GM18909 (cell line): Measurements from ENCODE around the gene PAXIP1.
"Not testable (repeated sequence)": the region's sequence is repeated elsewhere in the genome, so short reads cannot be mapped to it uniquely, and the experiment has no call there.

Experiments
- ATAC-seq: cut with Tn5 transposase; IDR thresholded peaks from one replicate; pipeline ENCODE4 v1.9.1; 2021; ENCODE audit warnings: mild to moderate bottlenecking; ENCODE audit not compliant: unreplicated experiment, poor library complexity

PAXIP1 gene

DNA sequence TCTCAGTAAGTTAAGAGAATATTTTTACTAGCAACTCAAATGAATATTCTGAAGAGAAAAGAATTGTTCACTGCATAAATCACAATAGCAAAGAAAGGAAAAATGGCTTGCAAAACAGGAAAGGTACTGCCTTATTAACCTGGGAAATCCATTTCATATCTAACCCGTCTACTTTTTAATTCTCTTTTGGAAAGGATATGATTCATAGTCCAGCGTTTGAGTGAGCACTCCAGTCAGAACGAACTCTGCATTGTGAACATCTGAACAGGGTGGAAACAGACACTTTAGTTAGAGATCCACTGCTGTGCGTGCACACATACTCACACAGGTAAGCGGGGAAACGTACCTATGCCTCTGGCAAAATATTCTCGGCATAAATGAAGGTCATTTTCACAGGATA lies 56.8 kb downstream of the PAXIP1 start:
- no peak for ATAC-seq

DNA sequence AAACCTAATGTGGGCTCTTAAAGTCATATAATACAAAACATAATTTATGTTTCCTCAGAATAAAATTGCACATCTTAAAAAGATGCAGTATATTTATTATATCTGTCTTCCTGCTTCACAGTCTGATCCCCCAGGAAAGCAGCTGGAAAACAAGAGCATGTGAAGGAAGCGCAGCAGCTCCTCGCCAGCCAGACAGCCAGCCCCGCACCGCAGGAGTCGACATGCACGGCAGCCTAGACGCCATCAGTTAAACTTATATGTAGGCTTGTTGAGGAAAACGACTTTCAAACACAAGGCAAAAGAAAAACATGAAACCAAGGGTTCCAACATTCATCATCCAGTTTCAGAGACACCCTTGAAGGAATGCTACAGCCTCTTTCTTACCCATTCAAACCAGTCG lies 59.0 kb downstream of the PAXIP1 start:
- no peak for ATAC-seq

DNA sequence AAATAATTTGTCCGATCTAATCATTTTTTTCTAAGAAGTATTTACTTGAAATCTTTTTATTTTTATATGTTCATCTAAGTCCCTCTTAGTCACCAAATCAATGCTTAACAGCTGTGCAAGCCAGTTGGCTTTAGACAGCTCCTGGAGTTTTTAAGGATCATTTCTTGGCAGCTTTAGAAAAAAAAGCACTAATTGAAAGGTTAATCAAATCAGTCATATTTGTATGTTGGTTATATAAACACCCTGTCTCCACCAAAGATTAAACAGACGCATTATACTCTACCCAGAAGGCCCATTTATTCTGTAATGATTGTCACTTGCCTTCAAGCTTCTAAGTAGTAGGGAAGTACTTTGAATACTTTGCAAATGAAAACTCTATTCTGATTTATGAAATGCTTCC lies 60.2 kb downstream of the PAXIP1 start:
- ATAC-seq = no peak

DNA sequence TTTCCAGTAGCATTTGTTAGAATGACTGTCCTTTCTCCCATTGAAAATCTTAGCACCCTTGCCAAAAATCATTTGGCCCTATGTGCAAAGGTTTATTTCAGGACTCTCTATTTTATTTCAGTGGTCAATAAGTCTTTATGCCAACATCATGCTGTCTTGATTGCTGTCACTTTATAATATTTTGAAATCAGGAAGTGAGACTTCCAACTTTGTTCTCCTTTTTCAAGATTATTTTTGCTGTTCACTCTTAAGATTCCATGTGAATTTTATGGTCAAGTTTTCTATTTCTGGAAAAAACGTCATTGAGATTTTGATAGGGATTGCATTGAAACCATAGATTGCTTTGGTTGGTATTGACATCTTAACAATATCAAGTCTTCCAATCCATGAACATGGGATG lies 65.1 kb downstream of the PAXIP1 start:
- ATAC-seq = no peak

DNA sequence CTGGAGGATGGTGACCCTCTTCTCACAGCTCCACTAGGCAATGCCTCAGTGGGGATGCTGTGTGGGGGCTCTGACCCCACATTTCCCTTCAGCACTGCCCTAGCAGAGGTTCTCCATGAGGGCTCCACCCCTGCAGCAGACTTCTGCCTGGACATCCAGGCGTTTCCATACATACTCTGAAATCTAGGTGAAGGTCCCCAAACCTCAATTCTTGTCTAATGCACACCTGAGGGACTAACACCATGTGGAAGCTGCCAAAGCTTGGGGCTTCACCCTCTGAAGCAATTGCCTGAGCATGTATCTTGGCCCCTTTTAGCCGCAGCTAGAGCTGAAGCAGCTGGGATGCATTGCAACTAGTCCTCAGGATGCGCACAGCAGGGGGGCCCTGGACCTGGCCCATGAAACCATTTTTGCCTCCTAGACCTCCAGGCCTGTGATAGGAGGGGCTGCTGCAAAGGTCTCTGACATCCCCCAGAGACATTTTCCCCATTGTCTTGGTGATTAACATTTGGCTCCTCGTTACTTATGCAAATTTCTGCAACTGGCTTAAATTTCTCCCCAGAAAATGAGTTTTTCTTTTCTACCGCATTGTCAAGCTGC lies 68.5 kb downstream of the PAXIP1 start:
- ATAC-seq = not testable (repeated sequence)

DNA sequence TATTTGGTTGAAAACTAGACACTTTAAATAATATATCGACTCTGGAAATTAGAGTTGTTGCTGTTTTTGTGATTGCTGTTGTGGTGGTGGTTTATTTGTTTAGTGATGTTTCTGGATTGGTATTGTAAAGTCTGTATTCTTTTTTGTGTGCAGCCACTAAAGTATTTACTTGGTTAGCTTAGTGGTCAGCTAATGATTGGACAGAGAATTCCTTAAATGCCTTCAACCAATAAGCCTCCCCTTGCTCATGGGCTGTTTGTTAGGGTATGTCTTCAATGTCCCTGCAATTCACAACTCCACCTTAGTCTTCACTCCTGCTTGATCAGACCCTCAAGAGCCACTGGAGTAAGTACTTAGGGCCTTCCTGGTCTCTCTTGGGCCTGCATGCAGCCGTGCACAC lies 71.0 kb downstream of the PAXIP1 start:
- ATAC-seq = no peak

DNA sequence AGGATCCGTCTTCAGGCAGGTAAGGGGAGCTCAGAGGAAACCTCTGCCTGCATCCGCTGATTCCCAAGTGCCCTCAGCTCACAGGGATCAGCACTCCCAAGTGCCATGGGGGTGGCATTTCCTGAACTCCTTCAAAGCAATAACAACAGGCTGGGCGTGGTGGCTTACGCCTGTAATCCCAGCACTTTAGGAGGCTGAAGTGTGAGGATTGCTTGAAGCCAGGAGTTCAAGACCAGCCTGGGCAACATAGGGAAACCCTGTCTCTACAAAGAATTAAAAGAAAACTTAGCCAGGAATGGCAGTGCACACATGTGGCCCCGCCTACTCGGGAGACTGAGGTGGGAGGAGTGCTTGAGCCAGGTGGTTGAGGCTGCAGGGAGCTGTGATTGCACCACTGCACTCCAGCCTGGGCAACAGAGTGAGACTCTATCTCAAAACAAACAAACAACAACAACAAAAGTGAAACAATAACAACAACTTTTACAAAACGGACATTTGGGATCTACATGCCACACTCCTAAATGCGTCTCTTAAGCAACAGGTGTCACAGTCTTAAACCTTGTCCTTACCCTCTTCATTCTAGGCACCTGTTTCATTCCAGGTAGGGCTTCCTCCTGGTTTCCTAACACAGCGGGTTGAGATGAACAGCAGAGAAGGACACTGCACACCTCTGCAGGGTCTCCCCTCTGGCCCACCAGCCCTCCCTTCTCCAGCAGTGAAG lies 73.8 kb downstream of the PAXIP1 start:
- ATAC-seq = no peak

DNA sequence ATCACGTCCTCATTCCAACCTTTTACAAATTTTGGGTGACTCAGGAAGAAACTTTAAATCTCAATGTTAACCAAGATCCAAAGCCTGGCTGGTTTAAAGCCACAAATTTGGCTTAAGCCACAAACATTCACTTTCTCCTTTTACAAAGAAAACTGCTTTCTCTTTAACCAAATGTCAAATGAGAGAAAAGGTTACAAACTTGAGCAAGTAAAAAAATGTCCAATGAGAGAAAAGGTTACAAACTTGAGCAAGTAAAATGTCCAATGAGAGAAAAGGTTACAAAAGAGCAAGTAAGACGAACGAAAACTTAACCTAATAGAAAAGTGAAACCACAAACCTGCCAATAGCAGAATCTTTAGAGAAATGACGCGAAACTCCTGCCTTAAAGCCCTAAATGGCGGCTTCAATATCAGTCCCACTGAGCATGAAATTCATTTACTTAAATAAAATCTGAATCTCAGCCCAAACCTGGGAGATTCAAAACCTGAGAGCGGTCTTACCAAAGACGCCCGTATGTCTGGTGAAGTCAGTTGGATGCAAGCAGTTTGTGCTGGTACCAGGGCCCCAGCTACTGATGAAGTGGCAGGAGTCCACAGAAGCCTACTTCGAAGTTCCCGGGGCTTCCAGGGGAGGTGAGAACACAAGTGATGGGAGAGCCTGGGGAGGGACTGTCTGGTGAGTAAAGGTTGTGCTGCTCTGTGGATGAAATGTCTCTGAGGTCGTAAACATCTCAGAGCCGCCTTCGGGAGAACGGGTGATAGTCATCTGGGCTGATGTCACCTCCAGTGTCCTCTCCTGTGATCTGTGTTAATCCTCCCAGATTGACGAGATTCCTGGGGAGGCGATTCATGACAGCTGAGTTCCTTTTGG lies 74.6 kb downstream of the PAXIP1 start:
- ATAC-seq = peak; percentile 85

DNA sequence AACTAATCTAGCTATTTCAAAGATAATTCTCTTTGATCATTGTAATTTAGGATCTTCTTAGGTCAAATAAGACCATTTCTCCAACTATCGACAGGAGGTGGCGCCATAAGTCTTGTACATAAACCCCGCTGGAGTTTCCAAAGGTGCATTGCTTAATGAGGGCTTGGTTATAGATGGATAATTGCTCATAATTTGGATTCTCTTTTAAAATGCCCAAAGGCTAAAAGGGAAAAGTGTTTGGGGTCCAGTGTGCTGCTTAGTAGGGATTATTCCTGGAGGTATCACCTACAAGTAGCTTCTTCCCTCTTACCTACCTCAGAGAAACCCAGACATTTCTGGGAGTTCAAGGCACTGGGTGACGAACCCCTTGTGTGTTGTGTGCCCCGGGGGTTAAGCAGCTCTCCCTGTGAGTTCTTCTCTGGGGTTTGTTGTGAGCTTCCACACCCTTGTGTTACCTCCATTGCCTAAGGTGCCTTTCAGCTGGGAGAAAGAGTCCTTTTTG lies 75.2 kb downstream of the PAXIP1 start:
- peak; percentile 63 for ATAC-seq

DNA sequence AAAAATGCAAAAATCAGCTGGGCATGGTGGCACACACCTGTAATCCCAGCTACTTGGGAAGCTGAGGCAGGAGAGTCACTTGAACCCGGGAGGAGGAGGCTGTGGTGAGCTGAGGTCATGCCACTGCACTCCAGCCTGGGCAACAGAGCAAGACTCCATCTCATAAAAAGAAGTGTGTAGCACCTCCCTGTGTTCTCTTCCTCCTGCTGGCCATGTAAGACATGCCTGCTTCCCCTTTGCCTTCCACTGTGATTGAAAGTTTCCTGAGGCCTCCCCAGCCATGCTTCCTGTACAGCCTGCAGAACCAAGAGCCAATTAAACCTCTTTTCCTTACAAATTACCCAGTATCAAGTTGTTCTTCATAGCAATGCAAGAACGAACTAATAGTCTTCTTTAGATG lies 80.5 kb downstream of the PAXIP1 start:
- ATAC-seq = not testable (repeated sequence)

DNA sequence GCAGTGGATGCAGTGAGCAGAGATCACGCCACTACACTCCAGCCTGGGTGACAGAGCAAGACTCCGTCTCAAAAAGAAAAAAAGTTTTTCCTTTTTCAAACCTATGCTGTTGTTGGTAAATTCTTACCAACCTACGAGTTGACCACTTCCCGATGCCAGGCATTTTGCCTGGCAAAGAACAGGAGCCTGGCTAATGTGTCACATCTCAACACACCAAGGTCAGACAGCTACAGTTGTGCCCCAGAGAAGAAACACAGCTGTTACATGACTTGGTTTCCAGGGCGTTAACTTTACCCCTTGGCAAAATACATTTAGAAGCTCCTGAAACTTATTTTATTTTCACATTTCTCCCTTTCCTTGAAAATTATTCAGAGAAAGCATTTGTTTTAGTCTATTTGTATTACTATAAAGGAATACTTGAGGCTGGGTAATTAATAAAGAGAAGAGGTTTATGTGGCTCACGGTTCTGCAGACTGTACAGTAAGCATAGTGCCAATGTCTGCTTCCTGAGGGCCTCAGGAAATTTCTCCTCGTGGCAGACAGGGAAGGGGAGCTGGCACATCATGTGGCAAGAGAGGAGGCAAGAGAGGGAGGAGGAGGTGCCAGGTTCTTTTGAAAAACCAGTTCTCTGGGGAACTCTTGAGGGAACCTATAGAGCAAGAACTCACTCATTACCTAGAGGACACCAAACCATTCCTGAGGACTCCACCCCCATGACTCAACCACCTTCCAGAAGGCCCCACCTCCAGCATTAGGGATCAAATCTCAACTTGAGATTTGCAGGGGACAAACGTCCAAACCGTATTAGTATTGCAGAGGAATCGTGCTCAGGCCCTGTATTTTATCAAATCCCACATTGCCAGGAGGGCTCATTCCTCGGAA lies 83.3 kb downstream of the PAXIP1 start:
- no peak for ATAC-seq

DNA sequence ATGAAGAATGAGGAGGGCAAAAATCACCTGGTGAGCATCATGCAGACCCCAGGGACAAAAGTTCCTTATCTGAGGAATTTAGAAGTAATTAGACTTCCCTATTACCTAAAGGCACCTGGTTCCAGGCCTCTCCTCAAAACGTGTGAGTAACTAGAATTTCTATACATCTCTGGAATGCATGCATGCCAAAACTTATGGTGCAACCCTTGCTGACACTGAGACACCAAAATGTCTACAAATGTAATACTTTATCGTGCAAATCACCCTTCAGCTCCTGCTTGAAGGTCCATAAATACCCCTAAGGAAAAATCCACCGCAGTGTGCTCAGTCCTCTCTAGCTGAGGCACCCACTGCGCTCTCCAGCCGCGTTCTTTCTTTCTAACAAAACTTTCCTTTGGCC lies 84.2 kb downstream of the PAXIP1 start:
- no peak for ATAC-seq

DNA sequence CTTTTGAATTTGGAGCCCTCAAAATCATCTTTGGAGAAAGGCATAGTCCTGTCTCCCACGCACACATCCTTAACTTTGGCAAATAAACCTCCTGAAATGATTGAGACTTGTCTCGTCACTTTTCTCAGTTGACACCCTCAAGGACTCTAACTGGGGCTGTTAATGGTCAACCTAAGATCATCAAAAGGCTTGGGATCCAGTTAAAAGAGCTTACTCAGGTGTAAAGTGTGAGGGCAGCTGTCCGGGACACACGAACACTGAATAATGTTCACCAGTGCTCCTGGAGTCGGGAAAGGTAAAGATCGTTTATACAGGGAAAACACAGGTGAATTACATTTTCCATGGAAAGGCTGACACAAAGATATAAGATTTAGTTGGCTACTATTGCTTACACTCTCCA lies 84.7 kb downstream of the PAXIP1 start:
- ATAC-seq = no peak

DNA sequence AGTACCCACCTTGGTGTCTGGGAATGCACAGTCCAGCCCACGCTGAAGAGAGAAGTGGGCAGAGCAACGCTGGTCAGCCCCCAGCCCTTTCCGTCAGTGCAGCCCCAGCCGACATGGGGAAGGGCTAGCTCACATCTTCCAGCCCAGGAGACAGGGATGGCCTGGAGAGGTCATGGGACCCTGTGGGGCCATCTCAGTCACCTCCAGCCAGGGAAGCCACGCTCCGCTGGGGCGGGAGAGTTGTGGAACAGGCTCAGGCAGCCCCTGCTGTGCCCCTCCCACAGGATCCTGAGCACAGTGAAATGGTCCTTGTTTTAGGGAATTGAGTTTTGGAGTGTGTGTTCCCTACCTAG lies 85.1 kb downstream of the PAXIP1 start:
- no peak for ATAC-seq

DNA sequence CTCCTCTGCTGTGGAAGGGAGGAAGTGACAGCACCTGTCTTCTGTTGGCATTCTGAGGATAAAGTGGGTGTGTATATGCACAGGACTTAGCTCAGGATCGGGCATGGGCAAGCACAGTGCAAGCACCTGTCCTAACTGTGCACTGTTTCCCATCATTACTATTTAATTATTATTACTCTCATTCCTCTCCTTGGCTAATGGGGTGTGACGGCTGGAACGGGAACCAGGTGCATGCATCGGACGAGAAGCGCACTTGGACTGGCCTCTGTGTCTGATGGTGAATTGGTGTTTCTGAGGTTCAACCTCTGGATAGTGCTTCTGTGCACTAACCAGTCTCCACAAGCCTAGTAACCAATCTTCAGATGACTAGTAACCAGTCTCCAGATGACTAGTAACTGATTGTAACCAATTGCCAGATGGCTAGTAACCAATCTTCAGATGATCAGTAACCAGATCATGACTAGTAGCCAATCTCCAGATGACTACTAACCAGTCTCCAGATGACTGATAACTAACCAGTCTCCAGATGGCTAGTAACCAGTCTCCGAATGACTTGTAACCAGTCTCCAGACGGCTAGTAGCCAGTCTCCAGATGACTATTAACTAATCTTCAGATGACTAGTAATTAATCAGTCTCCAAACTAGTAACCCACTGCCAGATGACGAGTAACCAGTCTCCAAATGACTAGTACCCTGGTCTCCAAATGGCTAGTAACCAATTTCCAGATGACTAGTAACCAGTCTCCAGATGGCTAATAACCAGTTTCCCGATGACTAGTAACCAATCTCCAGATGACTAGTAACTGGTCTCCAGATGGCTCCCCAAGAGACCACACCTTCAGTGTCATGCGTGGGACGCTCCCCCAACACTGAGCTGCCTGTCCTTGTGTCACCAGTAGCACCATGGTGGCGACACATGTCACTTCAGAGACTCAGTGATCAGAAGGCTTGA lies 85.8 kb downstream of the PAXIP1 start:
- no peak for ATAC-seq

DNA sequence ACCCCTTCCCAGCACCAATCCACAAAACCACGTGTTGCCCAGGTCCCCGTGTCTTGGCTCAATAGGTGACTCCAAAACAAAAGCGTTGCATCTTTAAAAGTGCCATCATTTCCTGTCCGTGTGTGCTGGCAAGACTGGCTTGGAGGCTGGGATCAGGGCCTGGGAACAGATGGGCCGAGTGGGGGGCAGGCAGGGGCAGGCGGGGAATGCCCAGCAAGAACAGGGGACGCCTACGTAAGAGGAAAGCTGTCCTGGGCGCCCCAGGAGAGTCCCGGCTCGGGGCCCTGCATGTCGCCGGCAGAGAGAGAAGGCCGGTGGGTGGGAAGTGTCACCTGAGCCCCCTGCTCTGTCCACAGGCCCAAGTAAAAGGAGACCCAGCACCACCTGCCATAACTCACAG lies 86.5 kb downstream of the PAXIP1 start:
- ATAC-seq = no peak

DNA sequence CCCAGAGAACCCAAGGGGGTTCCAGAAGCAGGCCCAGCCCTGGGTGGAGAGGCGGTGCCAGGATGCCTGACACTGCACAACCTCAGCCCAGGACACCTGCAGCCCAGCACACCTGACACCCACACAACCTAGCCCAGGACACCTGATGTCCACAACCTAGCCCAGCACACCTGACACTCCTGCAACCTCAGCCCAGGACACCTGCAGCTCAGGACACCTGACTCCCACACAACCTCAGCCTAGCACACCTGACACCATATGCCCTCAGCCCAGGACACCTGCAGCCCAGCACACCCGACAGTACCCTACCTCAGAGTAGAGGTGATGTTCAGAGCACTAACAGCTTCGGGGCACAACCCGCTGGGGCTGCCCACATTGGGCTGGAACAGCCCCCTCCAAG lies 87.3 kb downstream of the PAXIP1 start:
- ATAC-seq = no peak

DNA sequence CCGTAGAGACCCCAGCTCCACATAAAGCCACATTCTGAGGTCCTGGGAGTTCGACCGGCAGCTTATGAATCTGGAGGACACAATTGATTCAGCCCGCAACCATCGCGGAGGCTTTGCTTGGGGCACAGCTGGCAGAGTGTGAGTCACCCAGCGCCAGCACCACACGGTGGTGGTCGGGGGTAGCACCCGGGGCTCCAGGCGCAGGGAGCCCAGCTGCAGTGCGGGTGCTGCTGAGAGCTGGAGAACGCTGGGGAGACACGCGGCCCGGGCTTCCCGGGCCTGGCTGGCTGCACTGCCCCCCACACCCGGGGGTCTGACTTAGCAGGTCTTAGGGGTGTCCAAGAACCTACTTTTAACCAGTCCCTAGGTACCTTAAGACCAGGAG lies 87.9 kb downstream of the PAXIP1 start:
- ATAC-seq = no peak

DNA sequence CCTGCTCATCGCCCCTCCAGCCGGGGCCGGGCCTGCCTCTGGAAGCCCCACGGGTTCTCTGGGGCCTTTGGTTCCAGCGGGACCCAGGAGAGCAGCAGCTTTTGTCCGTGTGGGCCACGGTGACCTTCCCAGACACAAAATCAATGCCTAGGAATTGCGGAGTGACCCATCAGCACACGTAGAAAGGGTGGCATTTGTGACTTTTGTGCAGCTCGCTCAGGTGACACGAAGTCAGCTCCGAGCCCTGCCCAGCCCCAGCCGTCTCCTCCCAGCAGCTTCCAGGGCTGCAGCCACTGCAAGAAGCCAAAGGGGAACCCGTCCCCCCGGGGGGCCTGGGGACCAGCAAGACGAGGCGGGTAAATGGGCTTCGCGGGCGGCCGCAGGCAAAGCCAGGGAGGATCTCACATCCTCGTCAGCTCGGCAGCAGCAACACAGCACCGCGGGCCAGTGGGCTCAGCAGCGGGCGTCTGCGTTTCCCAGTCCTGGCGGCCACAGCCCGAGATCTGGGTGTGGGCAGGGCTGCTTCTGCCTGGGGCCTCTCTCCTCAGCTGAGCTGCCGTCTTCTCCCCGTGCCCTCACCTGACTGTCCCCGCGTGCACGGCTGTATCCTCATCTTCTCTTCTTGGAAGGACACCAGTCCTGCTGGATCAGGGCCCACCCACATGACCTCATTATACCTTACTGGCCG lies 88.5 kb downstream of the PAXIP1 start:
- ATAC-seq = no peak
